Thoracic aorta (tissue), 2 donors: ENCODE results near the gene PDE1C. TPM values are rescaled to one million over a fixed set of nuclear protein-coding genes. Genes with fewer than 3 reads are reported as not detected.

Experiments used
- ATAC-seq: fragments of 150-250 bp; one replicate; pipeline ENCODE4 v1.8.0; 2017; ENCODE audit warnings: low read depth; ENCODE audit not compliant: insufficient number of reproducible peaks, low FRiP score
- DNase-seq: peaks from one replicate; pipeline ENCODE4 v3.0.0-alpha.2; 2020; ENCODE audit warnings: low spot score
- H3K27ac ChIP-seq, 2 donors: fragments of 200-600 bp; sonication (generic); 1 replicate in 1 of 2; 2 replicates in 1 of 2; pipeline ENCODE4 v1.5.1; 2016; ENCODE audit warnings: mild to moderate bottlenecking in 2 of 2, moderate library complexity in 2 of 2
- H3K27me3 ChIP-seq: fragments of 200-600 bp; sonication (generic); replicated peaks from 2 replicates; pipeline ENCODE4 v1.6.0; 2016; ENCODE audit warnings: mild to moderate bottlenecking; ENCODE audit not compliant: insufficient read depth
- H3K36me3 ChIP-seq: fragments of 200-600 bp; sonication (generic); one replicate; pipeline ENCODE4 v1.5.1; 2016
- H3K4me1 ChIP-seq, 2 donors: fragments of 200-600 bp; sonication (generic); 1 replicate in 1 of 2; 2 replicates in 1 of 2; pipeline versions ENCODE4 v1.5.1 to v1.6.0; 2016; ENCODE audit warnings: low read depth in 2 of 2, mild to moderate bottlenecking in 1 of 2; ENCODE audit not compliant: control insufficient read depth in 1 of 2
- H3K4me3 ChIP-seq: fragments of 200-600 bp; sonication (generic); 2 replicates; pipeline ENCODE4 v1.5.1; 2016; ENCODE audit warnings: mild to moderate bottlenecking
- H3K9me3 ChIP-seq: fragments of 200-600 bp; sonication (generic); 2 replicates; pipeline ENCODE4 v1.5.1; 2016
- total RNA-seq, 2 donors: library from RNA; depleted of rRNA; stranded (reverse); fragments of >200 nt; gene quantifications; one replicate each; pipeline versions ENCODE4 v1.1.0 to v1.2.3, GENCODE V29; 2016
- TF ChIP-seq, protein P1 (sequence below): fragments of 200-600 bp; sonication (generic); IDR thresholded peaks from one replicate; pipeline ENCODE4 v1.5.1; 2019; ENCODE audit warnings: antibody characterized with exemption

Gene PDE1C
- total RNA-seq, 2 donors from 2014 or later = 4.6 to 12.1 TPM

DNA sequence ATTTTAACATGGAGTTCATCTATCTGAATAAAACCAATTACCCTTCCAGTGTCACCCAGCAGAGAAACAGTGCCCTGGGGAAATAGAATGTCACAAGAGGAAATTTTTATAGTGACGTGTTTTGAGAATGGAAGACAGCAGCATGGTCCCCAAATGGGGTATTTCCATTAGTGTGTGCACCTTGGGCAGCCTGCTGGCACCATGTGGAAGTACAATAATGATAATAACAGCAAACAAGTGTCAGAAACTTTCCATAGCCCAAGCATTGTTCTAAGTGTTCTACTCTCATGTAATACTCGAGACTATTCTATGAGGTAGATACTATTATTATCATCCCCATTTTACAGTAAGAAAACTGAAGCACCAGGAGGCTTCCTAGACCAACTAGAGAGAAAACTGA lies 2.2 kb upstream of the PDE1C start:
- Histone ChIP-seq H3K4me1 (peaks cover 0 to 15% of the 10 kb centered on the region in 2 donors), H3K4me3 (no peak overlapping the region), H3K36me3 (no peaks in the 10 kb centered on the region), H3K27ac (no peak overlapping the region), H3K9me3 (no peaks in the 10 kb centered on the region), H3K27me3 (no peaks in the 10 kb centered on the region)
- ATAC-seq = no peak
- TF ChIP-seq, protein P1, sequence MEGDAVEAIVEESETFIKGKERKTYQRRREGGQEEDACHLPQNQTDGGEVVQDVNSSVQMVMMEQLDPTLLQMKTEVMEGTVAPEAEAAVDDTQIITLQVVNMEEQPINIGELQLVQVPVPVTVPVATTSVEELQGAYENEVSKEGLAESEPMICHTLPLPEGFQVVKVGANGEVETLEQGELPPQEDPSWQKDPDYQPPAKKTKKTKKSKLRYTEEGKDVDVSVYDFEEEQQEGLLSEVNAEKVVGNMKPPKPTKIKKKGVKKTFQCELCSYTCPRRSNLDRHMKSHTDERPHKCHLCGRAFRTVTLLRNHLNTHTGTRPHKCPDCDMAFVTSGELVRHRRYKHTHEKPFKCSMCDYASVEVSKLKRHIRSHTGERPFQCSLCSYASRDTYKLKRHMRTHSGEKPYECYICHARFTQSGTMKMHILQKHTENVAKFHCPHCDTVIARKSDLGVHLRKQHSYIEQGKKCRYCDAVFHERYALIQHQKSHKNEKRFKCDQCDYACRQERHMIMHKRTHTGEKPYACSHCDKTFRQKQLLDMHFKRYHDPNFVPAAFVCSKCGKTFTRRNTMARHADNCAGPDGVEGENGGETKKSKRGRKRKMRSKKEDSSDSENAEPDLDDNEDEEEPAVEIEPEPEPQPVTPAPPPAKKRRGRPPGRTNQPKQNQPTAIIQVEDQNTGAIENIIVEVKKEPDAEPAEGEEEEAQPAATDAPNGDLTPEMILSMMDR = no peak
- no peak for DNase-seq

DNA sequence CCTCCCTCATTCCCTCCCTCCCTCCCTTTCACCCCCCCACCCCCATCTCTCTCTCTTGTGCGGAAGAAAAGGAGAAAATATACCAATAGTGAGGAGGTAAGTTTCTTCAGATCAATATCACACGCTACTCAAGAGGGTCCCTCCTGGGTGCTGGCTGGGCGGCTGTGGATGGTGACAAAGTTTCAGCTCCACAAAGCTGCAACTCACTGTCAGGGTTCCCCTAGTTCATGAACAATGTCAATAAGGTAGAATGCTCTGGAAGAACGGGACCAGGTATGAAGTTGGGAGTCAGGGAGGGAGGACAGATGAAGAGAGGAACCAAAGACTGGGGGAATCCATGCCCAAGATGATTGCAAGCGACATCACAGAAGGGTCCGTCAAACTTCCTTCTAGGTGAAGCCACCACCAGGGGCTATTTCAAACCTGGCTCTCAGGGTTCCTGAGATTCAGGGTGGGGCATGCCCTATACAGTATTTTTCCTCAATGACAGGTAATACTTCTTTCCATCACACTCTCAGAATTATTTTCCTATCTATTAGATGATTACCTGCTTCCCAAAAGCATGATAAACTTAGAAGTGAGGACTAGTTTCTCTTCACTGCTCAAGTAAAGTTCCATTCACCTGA lies 1.4 kb upstream of the PDE1C start:
- Histone ChIP-seq H3K4me1 (peaks cover 0 to 15% of the 10 kb centered on the region in 2 donors), H3K27me3 (no peaks in the 10 kb centered on the region), H3K9me3 (no peaks in the 10 kb centered on the region), H3K4me3 (peak overlapping the region; percentile 76), H3K36me3 (no peaks in the 10 kb centered on the region), H3K27ac (no peak overlapping the region)
- DNase-seq (no peak), ATAC-seq (no peak)
- TF ChIP-seq, protein P1 = no peak

DNA sequence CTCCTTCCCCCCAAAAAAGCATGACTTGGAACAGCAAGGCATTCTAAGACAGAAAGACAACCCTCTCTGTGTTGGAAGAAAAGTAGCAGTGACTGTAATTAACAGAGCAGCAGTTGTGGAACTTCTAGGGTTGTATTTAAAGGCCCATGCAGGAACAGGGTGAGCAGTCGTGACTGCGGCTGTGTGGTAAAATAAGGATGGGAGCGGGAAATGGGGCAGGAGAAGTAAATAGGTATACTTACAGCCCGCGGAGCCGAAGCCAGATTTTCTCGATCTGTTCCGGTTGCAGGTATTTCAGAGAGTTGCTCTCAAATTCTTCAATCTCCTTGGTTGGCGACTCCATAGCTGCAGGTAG lies 179 bp downstream of the PDE1C start:
- TF ChIP-seq, protein P1 = no peak
- Histone ChIP-seq H3K4me3 (peak overlapping the region; percentile 76), H3K9me3 (no peaks in the 10 kb centered on the region), H3K27ac (peak overlapping the region in 1 of 2 donors; percentile 59), H3K36me3 (no peaks in the 10 kb centered on the region), H3K4me1 (peaks cover 0 to 15% of the 10 kb centered on the region in 2 donors), H3K27me3 (no peaks in the 10 kb centered on the region)
- DNase-seq = no peak
- no peak for ATAC-seq

DNA sequence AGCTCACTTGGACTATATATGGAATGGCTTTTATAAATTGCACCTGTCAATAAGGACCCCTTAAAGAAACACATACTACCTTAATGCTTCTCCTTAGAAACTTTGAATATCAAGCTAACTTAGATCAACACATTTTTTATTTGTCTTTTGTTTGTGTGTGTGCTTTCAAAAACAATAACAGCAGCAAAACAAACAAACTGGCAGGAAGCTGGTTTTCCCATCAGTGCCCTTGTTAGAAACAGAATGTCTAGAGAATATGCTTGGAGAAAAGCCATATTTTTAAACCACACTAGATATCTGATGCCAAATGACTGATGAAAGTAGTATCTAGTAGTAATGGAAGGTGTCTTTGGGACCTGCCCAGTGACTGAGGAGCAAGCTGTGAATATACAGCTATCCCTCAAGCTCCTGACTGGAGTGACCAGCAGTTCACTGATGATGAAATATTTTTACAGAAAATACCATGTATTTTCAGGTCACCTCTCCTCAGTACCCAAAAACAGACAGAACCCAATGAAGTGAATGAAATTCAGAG lies 1.0 kb downstream of the PDE1C start:
- no peak for DNase-seq
- peaks cover 0 to 15% of the 10 kb centered on the region in 2 donors for H3K4me1 ChIP-seq
- H3K27me3 ChIP-seq = no peaks in the 10 kb centered on the region
- no peaks in the 10 kb centered on the region for H3K9me3 ChIP-seq
- TF ChIP-seq, protein P1 = no peak
- no peak overlapping the region for H3K27ac ChIP-seq
- H3K36me3 ChIP-seq = no peaks in the 10 kb centered on the region
- ATAC-seq = no peak
- H3K4me3 ChIP-seq = no peak overlapping the region

DNA sequence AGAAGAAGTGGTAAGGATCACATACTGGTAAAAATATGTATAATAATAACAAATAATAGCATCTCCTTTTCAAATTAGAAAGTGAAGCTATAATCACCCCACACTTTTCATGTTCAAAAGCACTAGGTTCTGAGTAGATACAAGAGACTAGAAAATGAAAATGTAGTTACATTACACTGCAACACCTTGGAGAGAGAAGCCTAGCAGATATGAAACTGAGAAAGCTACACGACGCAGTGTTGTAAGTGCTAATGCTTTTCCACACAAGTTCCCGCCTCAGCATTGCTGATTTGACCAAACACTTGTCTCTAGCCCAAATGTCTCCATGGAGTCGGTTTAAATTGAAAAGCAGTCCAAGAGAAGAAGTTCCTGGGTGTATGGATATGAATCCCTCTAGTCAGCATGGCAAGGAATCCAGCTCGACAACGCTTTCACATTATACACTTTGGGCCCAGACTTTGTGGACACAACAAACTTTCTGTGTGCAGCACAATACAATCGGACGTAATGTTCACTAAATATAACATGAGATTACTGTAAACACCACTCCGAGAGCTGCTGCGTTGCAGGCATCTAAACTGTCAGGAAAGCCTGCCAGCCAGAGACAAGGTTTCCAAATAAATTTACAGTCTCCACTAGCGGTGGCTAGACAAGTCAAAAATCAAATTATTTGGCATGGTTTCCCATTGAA lies 1.7 kb downstream of the PDE1C start:
- H3K36me3 ChIP-seq = no peaks in the 10 kb centered on the region
- TF ChIP-seq, protein P1 = no peak
- no peak overlapping the region for H3K27ac ChIP-seq
- no peaks in the 10 kb centered on the region for H3K27me3 ChIP-seq
- peaks cover 0 to 15% of the 10 kb centered on the region in 2 donors for H3K4me1 ChIP-seq
- ATAC-seq = no peak
- H3K9me3 ChIP-seq = no peaks in the 10 kb centered on the region
- H3K4me3 ChIP-seq = no peak overlapping the region
- DNase-seq = no peak
